HG02763 (cell line): ENCODE results near the gene SMIM36.
"Not testable (repeated sequence)": the region's sequence is repeated elsewhere in the genome, so short reads cannot be mapped to it uniquely, and the experiment has no call there.

Experiments
- ATAC-seq: cut with Tn5 transposase; IDR thresholded peaks from one replicate; pipeline ENCODE4 v1.9.1; 2021; ENCODE audit warnings: mild to moderate bottlenecking, moderate library complexity; ENCODE audit not compliant: unreplicated experiment

SMIM36 gene

GRCh38 chr17:55436224-55437158 lies 74.8 kb downstream of the SMIM36 start:
- ATAC-seq: peak; percentile 7

- no peak for ATAC-seq
Measured at GRCh38 chr17:55435408-55435807, 75.8 kb downstream of the SMIM36 start.

GRCh38 chr17:55434721-55435120 lies 76.5 kb downstream of the SMIM36 start:
- no peak for ATAC-seq

- no peak for ATAC-seq
Measured at GRCh38 chr17:55433629-55434422, 77.4 kb downstream of the SMIM36 start.

GRCh38 chr17:55433029-55433628 lies 78.1 kb downstream of the SMIM36 start:
- no peak for ATAC-seq

GRCh38 chr17:55432358-55433028 lies 78.8 kb downstream of the SMIM36 start:
- ATAC-seq: no peak

- ATAC-seq: not testable (repeated sequence)
Measured at GRCh38 chr17:55431914-55432313, 79.3 kb downstream of the SMIM36 start.

GRCh38 chr17:55430541-55431288 lies 80.5 kb downstream of the SMIM36 start:
- no peak for ATAC-seq

GRCh38 chr17:55427587-55427882 lies 83.7 kb downstream of the SMIM36 start:
- peak; percentile 15 for ATAC-seq

- peak; percentile 48 for ATAC-seq
Measured at GRCh38 chr17:55426851-55427586, 84.2 kb downstream of the SMIM36 start.

- ATAC-seq: no peak
Measured at GRCh38 chr17:55424893-55425540, 86.2 kb downstream of the SMIM36 start.

- no peak for ATAC-seq
Measured at GRCh38 chr17:55423535-55423934, 87.7 kb downstream of the SMIM36 start.

- ATAC-seq: not testable (repeated sequence)
Measured at GRCh38 chr17:55422828-55423164, 88.5 kb downstream of the SMIM36 start.

GRCh38 chr17:55421179-55421934 lies 89.9 kb downstream of the SMIM36 start, which contains the start of gene MMD:
Gene MMD (minus strand): TSS chr17:55421835. CDS start chr17:55421695, 140 bp downstream.
- peak; percentile 23 for ATAC-seq

- ATAC-seq: no peak
Measured at GRCh38 chr17:55420776-55421178, 90.5 kb downstream of the SMIM36 start.

GRCh38 chr17:55420067-55420775 lies 91.0 kb downstream of the SMIM36 start:
- no peak for ATAC-seq

GRCh38 chr17:55418369-55419268 lies 92.6 kb downstream of the SMIM36 start:
- ATAC-seq: no peak
